Psoas muscle (tissue), 8 donors: ENCODE results near the gene LIPF. TPM values are rescaled to one million over a fixed set of nuclear protein-coding genes. Genes with fewer than 3 reads are reported as not detected.
"Not testable (repeated sequence)": the region's sequence is repeated elsewhere in the genome, so short reads cannot be mapped to it uniquely, and the experiment has no call there.

ENCODE experiments used
- ATAC-seq, 4 donors: fragments of 200-7000 bp; cut with Tn5 transposase; one replicate each; pipeline ENCODE4 v1.9.1; 2020; ENCODE audit warnings: moderate library complexity in 3 of 4, mild to moderate bottlenecking in 2 of 4
- DNase-seq, 2 donors: peaks; one replicate each; pipeline ENCODE4 v3.0.0-alpha.2; 2020
- H3K27ac ChIP-seq: fragments of 200-600 bp; one replicate; pipeline ENCODE4 v1.8.0; 2022
- H3K27me3 ChIP-seq, 3 donors: fragments of 200-600 bp in 1 of 3; one replicate each; pipeline versions ENCODE4 v1.6.1 to v1.8.0; 2013 to 2022; ENCODE audit warnings: low read length in 2 of 3, mild to moderate bottlenecking in 2 of 3, moderate library complexity in 1 of 3; ENCODE audit not compliant: insufficient read depth in 3 of 3
- H3K36me3 ChIP-seq, 2 donors: fragments of 200-600 bp in 1 of 2; one replicate each; pipeline versions ENCODE4 v1.6.1 to v1.8.0; 2013 to 2022; ENCODE audit warnings: low read depth in 1 of 2, mild to moderate bottlenecking in 1 of 2, moderate library complexity in 1 of 2; ENCODE audit not compliant: insufficient read depth in 1 of 2
- H3K4me1 ChIP-seq: fragments of 200-600 bp; one replicate; pipeline ENCODE4 v1.8.0; 2022
- H3K4me3 ChIP-seq: fragments of 200-600 bp; one replicate; pipeline ENCODE4 v1.8.0; 2022; ENCODE audit warnings: mild to moderate bottlenecking
- H3K9me3 ChIP-seq: fragments of 200-600 bp; one replicate; pipeline ENCODE4 v1.8.0; 2022
- CTCF ChIP-seq: fragments of 200-600 bp; IDR thresholded peaks from one replicate; pipeline ENCODE4 v1.8.0; 2022; ENCODE audit warnings: antibody characterized with exemption
- WGBS, 3 donors: extraction: QIAGEN DNeasy Blood & Tissue Kit; methylation state at CpG; one replicate each; pipeline versions ENCODE4 v1.1.6 to v1.1.7; 2013; 5-methylcytosine and 5-hydroxymethylcytosine counted together
- intact Hi-C, 2 donors: fragments of 100-400 bp; cut with DNase I; formaldehyde crosslinking; loops; one replicate each; pipeline versions ENCODE4 v1.11.0 to v1.14.2; 2022
- polyA plus RNA-seq, 3 donors: library from polyadenylated mRNA; stranded (reverse); fragments of 200-250 nt; gene quantifications; one replicate each; pipeline ENCODE4 v1.2.3, GENCODE V29; 2013
- total RNA-seq, 4 donors: library from RNA; stranded (reverse); fragmentation: NEBNext Ultra II Directional in 2 of 4; extraction: Animal tissue kit (Norgen Biotek cat#: 25700) in 2 of 4; gene quantifications; one replicate each; pipeline versions ENCODE4 v1.2.1 to v1.2.4, GENCODE V29; 2021 to 2023
- donor health status: healthy with polysubstance abuse.
- donor health status: DM: no; HTN: no; CAD: no; lungs with moderate emphysema.
- donor health status: Bipolar disorder and iron deficiency.
- donor health status: healthy.
- donor health status: DM: yes; HTN: yes; CAD: no.
- donor health status: DM: no; HTN: no; CAD: no.
- donor health status: DM: no; HTN: no; CAD: no.
- donor health status: DM: yes; HTN: yes; CAD: no.

Gene LIPF
- total and polyA plus RNA-seq, 7 donors, result 0.06 to 0.74 (median 0.70) TPM; not detected in 4

DNA sequence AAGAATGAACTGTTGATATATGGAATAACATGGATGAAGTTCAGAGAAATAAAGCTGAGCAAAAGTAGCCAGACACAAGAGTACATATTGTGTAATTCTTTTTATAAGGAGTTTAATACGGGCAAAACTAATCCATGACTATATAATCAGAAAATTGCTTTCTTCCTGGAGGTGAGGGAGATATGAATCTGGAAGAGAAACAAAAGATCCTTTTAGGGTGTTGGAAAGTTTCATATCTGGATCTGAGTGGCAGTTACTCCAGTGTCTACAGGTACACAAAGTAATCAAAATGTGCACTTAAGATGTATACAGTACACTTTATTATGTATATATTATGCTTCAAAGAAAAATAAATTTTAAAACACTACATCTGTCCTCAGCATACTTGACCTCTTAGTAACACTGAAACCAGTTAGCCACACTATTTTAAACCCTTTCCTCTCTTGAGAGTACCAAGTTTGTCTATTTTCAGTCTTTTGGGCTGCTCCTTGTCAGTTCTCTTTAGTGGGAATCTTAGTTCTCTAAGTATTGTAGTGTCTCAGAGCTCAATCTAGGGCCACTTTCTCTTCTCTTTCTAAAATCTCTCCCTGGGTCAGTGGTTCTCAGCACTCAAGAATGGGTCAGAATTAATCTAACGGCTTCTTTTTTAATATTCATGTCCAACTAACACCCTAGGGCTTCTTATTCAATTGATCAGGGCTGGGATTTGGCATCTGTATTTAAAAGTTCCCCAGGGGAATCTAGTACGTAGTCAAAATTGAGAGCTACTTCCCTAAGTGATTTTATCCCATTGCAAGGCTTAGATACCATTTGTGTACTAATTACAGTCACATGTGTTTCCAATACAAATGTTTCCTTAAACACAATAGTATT, 4.3 kb upstream of the LIPF start:
- no peak for TF ChIP-seq CTCF
- WGBS, 3 donors, result 39 to 45% (median 44%) methylated on average over 3 of the region's 3 CpGs

GRCh38 chr10:88660598-88660884, 3.7 kb upstream of the LIPF start:
- H3K9me3 ChIP-seq, result no peaks in the 10 kb centered on the region
- no peak for ATAC-seq
- no peak overlapping the region for H3K27ac ChIP-seq
- no peak overlapping the region for H3K4me3 ChIP-seq
- intact Hi-C loops, result no loop called here
- H3K4me1 ChIP-seq, result no peaks in the 10 kb centered on the region
- no peak for TF ChIP-seq CTCF
- no peaks in the 10 kb centered on the region for H3K36me3 ChIP-seq
- H3K27me3 ChIP-seq, result no peaks in the 10 kb centered on the region
- no peak for DNase-seq
- WGBS, 3 donors, result 15 to 19% (median 17%) methylated on average over 3 of the region's 3 CpGs

More for the DNA sequence above, 4.3 kb upstream of the LIPF start:
- no peaks in the 10 kb centered on the region for H3K36me3 ChIP-seq
- H3K27me3 ChIP-seq, result no peaks in the 10 kb centered on the region
- DNase-seq (no peak), ATAC-seq (no peak)
- no peaks in the 10 kb centered on the region for H3K9me3 ChIP-seq
- H3K27ac ChIP-seq, result no peak overlapping the region
- H3K4me3 ChIP-seq, result no peak overlapping the region
- no peaks in the 10 kb centered on the region for H3K4me1 ChIP-seq
- intact Hi-C loops, result no loop called here

- H3K4me1 ChIP-seq, result no peaks in the 10 kb centered on the region
- no peaks in the 10 kb centered on the region for H3K9me3 ChIP-seq
- no peaks in the 10 kb centered on the region for H3K27me3 ChIP-seq
- H3K36me3 ChIP-seq, result no peaks in the 10 kb centered on the region
- DNase-seq (no peak), ATAC-seq (no peak)
- no peak for TF ChIP-seq CTCF
- H3K27ac ChIP-seq, result no peak overlapping the region
- intact Hi-C loops, result no loop called here
- H3K4me3 ChIP-seq, result no peak overlapping the region
Measured at GRCh38 chr10:88661018-88661417, 3.2 kb upstream of the LIPF start.

GRCh38 chr10:88661577-88661976, 2.7 kb upstream of the LIPF start:
- no peaks in the 10 kb centered on the region for H3K4me1 ChIP-seq
- no peaks in the 10 kb centered on the region for H3K36me3 ChIP-seq
- no peak for ATAC-seq
- no peak overlapping the region for H3K4me3 ChIP-seq
- no peaks in the 10 kb centered on the region for H3K9me3 ChIP-seq
- intact Hi-C loops, result no loop called here
- H3K27me3 ChIP-seq, result no peaks in the 10 kb centered on the region
- no peak for TF ChIP-seq CTCF
- H3K27ac ChIP-seq, result no peak overlapping the region
- DNase-seq, result no peak

GRCh38 chr10:88663153-88663552, 1.1 kb upstream of the LIPF start:
- 92 to 95% (median 93%) methylated on average over 2 of the region's 2 CpGs for WGBS, 3 donors
- H3K4me3 ChIP-seq, intact Hi-C loops, H3K27ac ChIP-seq, H3K27me3 ChIP-seq, ATAC-seq, H3K36me3 ChIP-seq, DNase-seq, H3K9me3 ChIP-seq, H3K4me1 ChIP-seq: not testable (repeated sequence)
